GM12878 (cell line): ENCODE data around the gene MCF2L2.

ENCODE experiments used
- CBFB ChIP-seq: IDR thresholded peaks from 2 replicates; pipeline ENCODE4 v1.6.1; 2016; ENCODE audit warnings: antibody characterized with exemption, low read depth
- CTCF ChIP-seq, 3 experiments: IDR thresholded peaks in 2 of 3; conservative IDR thresholded peaks in 1 of 3; 2 replicates each; pipeline ENCODE4 v1.5.1; 2011; ENCODE audit warnings: low read depth in 3 of 3, low read length in 3 of 3, mild to moderate bottlenecking in 3 of 3, control low read depth in 2 of 3, moderate library complexity in 2 of 3, inconsistent platforms in 1 of 3, mixed read lengths in 1 of 3; ENCODE audit not compliant: control insufficient read depth in 2 of 3, insufficient read depth in 1 of 3; ENCODE audit errors: extremely low read depth in 1 of 3
- IRF4 ChIP-seq: IDR thresholded peaks from 2 replicates; pipeline ENCODE4 v1.6.1; 2011; ENCODE audit warnings: low read depth, low read length
- LARP7 ChIP-seq: fragments of 450-650 bp; IDR thresholded peaks from 2 replicates; pipeline ENCODE4 v1.6.1; 2017; ENCODE audit warnings: mild to moderate bottlenecking
- POLR2A ChIP-seq: IDR thresholded peaks from 2 replicates; pipeline ENCODE4 v1.6.1; 2011; ENCODE audit warnings: low read depth, mild to moderate bottlenecking, low read length
- POLR2AphosphoS5 ChIP-seq: IDR thresholded peaks from 2 replicates; pipeline ENCODE4 v1.6.1; 2011; ENCODE audit warnings: mild to moderate bottlenecking, low read length, inconsistent platforms

GRCh38 chr3:183449391-183449790 lies 21.0 kb upstream of the MCF2L2 start:
- TF ChIP-seq CBFB = no peak
- TF ChIP-seq POLR2A = no peak
- TF ChIP-seq POLR2AphosphoS5 = no peak
- no peak for TF ChIP-seq CTCF (IDR thresholded peaks at IDR 0.05 in 2 of 3, conservative IDR thresholded peaks at IDR 0.05 in 1 of 3; ENCODE audit: control insufficient read depth in 2 of 3, extremely low read depth in 1 of 3, insufficient read depth in 1 of 3, low read depth in 3 of 3, low read length in 3 of 3)
- TF ChIP-seq LARP7 = no peak
- TF ChIP-seq IRF4 = no peak
